Inferior parietal cortex (tissue), 1 donor: ENCODE data around the gene ARID5B.

Source experiments
- DNase-seq: peaks from one replicate; pipeline ENCODE4 v3.0.0-alpha.2; 2016; ENCODE audit errors: extremely low spot score

The ARID5B gene

DNA sequence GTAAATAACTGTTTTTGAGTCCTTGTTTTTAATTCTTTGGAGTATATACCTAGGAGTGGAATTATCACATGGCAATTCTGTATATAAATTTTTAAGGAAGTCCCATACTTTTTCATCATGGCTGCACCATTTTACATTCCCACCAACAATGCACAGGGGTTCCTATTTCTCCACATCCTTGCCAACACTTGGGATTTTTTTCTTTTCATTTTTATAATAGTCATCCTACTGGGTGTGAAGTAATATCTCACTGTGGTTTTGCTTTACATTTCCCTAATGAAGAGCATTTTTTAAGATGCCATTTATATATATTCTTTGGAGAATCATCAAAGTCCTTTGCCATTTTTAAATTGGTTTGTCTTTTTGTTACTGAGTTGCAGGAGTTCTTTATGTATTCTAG lies 89.7 kb downstream of the ARID5B start:
- DNase-seq: no peak

DNA sequence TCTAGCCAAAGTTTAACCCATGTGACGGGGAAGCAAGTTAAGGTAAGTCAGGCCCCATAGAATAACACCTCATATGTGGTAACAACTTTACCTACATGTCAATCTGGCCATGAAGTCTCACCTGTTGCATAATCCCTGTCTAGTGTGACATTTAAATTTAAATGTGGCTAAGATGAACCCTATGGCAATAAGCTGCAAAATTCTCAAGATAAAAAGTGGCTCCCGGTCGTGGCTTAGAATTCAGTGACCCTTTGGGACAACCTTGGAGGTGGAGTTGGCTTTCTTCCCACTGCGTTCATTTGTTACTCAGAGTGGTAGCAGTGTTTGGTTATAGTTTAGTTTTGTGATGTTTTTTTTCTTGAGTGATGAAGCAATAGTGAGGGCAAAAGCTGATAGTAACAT lies 90.6 kb downstream of the ARID5B start:
- no peak for DNase-seq

GRCh38 chr10:61992671-61993668 lies 91.5 kb downstream of the ARID5B start:
- DNase-seq: no peak

DNA sequence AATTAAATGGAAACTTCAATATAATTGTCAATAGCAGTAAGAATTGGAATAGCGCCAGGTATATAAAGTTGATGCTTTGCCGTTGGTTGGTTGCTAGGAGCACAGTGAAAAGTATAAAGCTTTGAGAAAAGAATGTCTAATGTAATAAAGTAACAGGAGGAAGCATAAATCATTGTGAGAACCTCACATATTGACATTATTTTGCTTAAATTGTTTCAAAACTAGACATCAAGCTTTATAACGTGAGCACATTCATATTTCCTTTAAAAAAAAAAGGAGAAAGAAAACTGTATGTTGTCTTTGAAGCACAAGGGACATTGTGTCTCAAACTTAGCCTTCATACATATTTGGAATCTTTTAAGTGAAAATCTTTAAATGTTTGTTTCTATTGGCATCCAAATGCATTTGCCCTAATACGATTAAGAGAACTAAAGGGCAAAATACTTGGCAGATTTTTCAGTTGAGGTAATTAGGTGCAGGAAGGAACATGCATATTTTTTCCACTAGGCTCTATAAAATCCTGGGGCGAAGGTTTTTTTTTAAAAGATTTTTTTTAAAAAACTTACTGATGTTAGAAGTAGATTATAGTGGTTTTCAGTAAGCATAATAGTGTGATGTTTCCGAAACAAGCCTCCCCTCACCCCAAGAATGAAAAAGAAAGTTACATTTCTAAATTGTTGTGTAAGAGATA lies 92.4 kb downstream of the ARID5B start:
- DNase-seq: no peak

- no peak for DNase-seq
These were observed 93.1 kb downstream of the ARID5B start for GRCh38 chr10:61994405-61995219.

- no peak for DNase-seq
These were observed 93.7 kb downstream of the ARID5B start for GRCh38 chr10:61995220-61995503.

DNA sequence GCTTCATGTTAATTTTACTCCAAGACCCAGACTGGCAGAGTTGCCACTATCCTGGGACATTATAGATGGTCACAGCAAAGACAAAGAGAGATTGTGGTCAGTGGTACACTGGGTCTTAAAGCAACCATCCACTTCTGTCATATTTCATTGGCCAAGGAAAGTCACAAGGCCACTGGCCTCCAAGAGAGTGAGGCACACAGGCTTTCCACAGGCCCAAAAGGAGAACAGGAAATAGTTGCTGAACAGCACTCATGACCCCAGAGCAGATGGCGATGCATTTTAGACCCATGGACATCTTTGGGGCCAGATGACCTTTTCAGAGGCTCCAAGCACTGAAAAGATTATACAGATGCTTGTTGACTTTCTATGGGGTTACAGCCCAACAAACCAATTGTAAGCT lies 97.4 kb downstream of the ARID5B start:
- no peak for DNase-seq

- no peak for DNase-seq
These were observed 98.6 kb downstream of the ARID5B start for GRCh38 chr10:62000037-62000603.

DNA sequence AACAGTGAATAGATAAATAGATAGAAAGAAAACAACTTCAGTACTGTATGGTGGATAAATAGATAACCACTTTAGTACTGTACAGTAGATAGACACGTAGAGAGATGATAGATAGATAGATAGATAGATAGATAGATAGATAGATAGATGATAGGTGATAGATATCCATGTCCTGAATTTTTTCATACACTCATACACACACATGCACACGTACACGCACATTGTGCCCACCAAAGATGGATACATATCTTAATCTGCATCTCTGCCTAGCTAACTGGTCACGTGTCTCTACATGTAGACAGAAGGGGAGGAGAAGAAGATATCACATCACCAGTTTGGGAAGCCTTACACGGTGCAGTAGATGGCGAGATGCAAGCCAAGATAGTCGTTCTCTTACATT lies 99.2 kb downstream of the ARID5B start:
- no peak for DNase-seq

GRCh38 chr10:62001898-62002297 lies 100.4 kb downstream of the ARID5B start:
- no peak for DNase-seq

DNA sequence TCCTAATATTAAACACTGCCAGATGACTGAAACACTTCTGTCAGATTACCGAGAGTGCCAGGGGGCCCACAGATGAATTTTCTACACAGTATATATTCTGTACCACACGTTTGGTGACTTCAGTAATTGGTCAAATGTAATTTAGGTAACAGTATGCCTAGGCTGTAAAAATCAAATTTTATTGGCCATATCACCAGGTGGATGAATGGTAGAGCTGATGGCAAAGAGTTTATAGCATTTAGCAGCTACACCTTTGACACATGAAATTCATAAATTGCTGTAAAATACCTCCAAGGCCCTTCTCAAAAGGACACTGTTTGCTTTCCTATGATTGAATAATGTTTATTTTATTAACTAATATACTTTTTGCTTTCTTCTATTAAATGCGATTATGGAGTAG lies 101.3 kb downstream of the ARID5B start:
- no peak for DNase-seq

DNA sequence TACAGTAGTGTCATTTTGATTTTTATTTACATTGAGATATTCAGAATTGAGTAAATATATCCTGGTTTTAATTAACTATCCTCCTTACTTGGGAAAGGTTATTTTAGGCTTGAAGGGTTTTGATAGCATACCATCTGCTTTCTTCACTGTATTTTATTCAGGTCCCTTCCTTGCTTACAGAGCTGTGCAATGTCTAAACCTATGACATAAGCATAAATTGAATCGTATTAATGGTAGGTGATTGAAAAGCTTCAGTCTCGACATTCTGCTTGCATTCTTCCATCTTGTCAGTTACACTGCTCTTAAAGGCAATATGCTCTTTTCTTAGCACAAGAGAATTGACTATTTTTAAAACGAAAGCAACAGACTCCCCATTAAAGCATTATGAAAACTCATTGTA lies 102.5 kb downstream of the ARID5B start:
- no peak for DNase-seq

DNA sequence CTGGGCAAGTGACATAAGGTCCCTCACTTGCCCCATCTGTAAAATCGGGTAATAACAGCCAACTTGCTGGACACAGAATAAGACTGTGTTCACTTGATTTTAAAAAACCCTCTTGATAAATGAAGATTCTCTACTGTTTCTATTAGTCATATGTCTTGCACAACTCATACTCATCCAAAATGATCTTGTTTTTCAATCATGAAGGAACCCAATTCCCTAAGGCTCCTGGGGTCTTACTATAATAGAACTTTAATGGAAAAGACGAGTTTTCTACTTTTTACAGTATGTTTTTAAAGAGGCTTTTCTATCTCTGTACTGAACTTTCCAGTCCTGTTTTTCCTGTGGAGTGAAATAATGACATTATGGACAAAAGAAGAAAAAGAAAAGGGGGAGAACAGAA lies 103.8 kb downstream of the ARID5B start:
- DNase-seq: no peak

DNA sequence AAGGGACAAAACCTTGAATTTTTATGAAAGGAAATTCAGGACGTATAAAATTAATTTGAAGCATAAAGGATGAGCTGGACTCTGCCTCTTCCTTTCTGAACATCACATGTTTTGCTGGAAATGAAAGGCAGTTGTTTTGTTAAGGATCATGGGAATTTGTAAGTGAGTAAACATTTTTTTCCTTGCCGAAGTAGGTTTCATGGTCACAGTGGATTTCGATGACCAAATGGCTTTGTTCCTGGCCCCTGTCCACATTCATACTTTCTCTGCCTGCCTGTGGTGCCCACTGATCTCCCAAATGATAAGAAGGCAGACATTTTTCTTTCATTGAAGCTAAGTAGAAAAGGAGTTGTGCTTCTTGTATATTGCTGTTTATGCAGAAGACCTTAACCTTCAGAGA lies 104.2 kb downstream of the ARID5B start:
- no peak for DNase-seq

DNA sequence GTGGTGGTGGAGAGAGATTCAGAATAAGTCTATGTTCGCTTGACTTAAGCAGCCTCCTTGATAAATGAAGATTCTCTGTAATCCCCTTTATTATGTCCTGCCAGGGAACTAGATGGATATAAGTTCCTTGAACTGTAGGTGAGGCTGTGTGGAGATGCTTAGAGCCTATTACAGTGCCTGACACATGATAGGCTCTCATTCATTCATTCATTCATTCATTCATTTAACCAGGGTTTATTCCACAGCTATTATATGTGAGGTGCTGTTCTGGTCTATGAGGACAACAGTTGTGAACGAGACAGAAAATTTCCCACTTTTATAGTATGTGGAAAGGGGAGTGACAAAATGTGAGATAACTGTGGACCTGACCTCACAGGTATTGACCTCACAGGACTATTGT lies 105.6 kb downstream of the ARID5B start:
- no peak for DNase-seq

- no peak for DNase-seq
These were observed 106.7 kb downstream of the ARID5B start for GRCh38 chr10:62008196-62008595.

DNA sequence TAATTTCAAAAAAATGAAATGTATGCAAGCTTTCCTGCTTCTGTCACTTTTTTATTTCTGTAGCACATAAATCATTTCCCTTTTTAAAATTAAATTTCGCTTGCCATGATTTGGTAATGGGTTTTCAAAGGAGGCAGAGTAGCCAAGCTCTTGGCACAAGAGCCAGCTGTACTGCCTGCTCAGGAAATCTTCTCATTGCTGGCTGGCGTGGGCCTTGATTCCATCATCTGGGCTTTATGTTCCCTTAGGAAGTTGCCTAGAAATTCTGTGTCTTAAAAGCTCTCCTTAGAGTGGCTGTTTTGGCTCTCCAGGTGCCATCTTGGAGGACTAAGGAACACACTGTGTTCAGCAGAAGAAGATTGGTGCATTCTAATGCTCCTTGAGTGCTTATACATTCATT lies 107.4 kb downstream of the ARID5B start:
- DNase-seq: no peak

GRCh38 chr10:62010366-62010765 lies 108.9 kb downstream of the ARID5B start:
- no peak for DNase-seq

GRCh38 chr10:62011558-62011957 lies 110.1 kb downstream of the ARID5B start:
- DNase-seq: no peak

GRCh38 chr10:62012318-62012717 lies 110.8 kb downstream of the ARID5B start:
- DNase-seq: no peak

DNA sequence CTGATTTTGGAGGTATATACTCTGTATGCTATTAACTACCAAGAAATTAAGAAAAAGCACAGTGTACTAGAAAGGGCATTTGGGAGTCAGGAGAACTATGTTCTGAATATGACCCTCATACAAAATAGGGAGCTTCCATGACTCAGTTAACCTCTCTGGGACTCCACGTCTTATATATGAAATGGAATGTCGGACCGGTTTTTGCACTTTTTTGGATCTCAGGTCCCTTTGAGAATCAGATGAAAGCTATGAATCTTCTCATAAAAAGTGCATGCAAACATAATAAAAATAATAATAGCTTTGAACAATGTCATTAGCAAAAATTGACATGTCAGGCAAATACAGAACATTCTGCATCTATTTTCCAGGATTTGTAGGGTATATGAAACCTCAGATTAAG lies 113.0 kb downstream of the ARID5B start:
- DNase-seq: no peak

DNA sequence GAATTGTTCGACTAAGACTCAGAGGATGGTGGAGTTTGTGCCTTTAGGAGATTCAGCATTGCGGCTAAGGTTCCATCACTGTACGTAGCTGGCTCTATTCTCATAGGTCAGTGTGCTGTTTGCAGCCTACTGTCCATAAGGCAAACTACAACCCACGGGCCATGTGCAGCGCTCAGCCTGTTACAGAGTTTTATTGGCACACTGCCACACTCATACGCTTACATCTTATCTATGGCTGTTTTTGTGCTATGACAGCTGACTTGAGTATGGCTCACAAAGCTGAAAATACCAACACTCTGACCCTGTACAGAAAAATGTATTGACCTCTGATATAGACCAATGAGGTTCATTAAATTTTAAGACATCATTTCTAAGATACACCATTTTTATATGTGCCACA lies 114.5 kb downstream of the ARID5B start:
- no peak for DNase-seq
